ENCODE data around the gene DDOST. TPM values are rescaled to one million over a fixed set of nuclear protein-coding genes. Genes with fewer than 3 reads are reported as not detected.

The DDOST gene
- total RNA-seq, 1 experiment from 2014 or later: 493 TPM

Other genes starting within 250 kb of the DDOST start
- 3.6 and 4.0 TPM in 2 replicates for gene CAMK2N1, start 175.2 kb downstream of the DDOST start, total RNA-seq (2014; rRNA removed; shearing (Covaris generic))
- 30.2 and 38.0 TPM in 2 replicates for gene MUL1, start 153.2 kb downstream of the DDOST start, total RNA-seq (2014; rRNA removed; shearing (Covaris generic))
- gene FAM43B, start 108.8 kb downstream of the DDOST start, total RNA-seq (2014; rRNA removed; shearing (Covaris generic)): 0.04 TPM in 1 of 2 replicates, not detected in the other
- not detected in 2 replicates for gene CDA, start 72.3 kb downstream of the DDOST start, total RNA-seq (2014; rRNA removed; shearing (Covaris generic))
- 29.6 and 33.1 TPM in 2 replicates for gene PINK1, start 27.9 kb downstream of the DDOST start, total RNA-seq (2014; rRNA removed; shearing (Covaris generic))
- 0.10 TPM in 1 of 2 replicates, not detected in the other for gene KIF17, start 56.6 kb upstream of the DDOST start, total RNA-seq (2014; rRNA removed; shearing (Covaris generic))
- gene SH2D5, start 71.3 kb upstream of the DDOST start, total RNA-seq (2014; rRNA removed; shearing (Covaris generic)): 0.56 and 0.97 TPM in 2 replicates
- gene HP1BP3, start 125.9 kb upstream of the DDOST start, total RNA-seq (2014; rRNA removed; shearing (Covaris generic)): 112 and 163 TPM in 2 replicates